Hepatocyte (in vitro differentiated cells): ENCODE data around the gene BHLHE23. TPM values are rescaled to one million over a fixed set of nuclear protein-coding genes. Genes with fewer than 3 reads are reported as not detected.

ENCODE experiments used
- DNase-seq: peaks from one replicate; pipeline ENCODE4 v3.0.0-alpha.2; 2016; ENCODE audit warnings: low spot score
- H2AFZ ChIP-seq: fragments of 200-600 bp; sonication (generic); 2 replicates; pipeline ENCODE4 v1.6.0; 2016; ENCODE audit warnings: antibody characterized with exemption, mild to moderate bottlenecking
- H3K27ac ChIP-seq: fragments of 200-600 bp; sonication (generic); 2 replicates; pipeline ENCODE4 v1.5.1; 2016; ENCODE audit warnings: mild to moderate bottlenecking
- H3K27me3 ChIP-seq: fragments of 200-600 bp; sonication (generic); 2 replicates; pipeline ENCODE4 v1.6.1; 2016
- H3K36me3 ChIP-seq: fragments of 200-600 bp; sonication (generic); replicated peaks from 2 replicates; pipeline ENCODE4 v1.5.1; 2016; ENCODE audit warnings: low read depth; ENCODE audit not compliant: insufficient read depth
- H3K4me1 ChIP-seq: fragments of 200-600 bp; sonication (generic); 2 replicates; pipeline ENCODE4 v1.5.1; 2016; ENCODE audit warnings: mild to moderate bottlenecking, moderate library complexity; ENCODE audit not compliant: insufficient read depth
- H3K4me2 ChIP-seq: fragments of 200-600 bp; sonication (generic); 2 replicates; pipeline ENCODE4 v1.6.0; 2016
- H3K4me3 ChIP-seq: fragments of 200-600 bp; sonication (generic); 2 replicates; pipeline ENCODE4 v1.5.1; 2016; ENCODE audit warnings: mild to moderate bottlenecking
- H3K79me2 ChIP-seq: fragments of 200-600 bp; sonication (generic); 2 replicates; pipeline ENCODE4 v1.6.0; 2017; ENCODE audit warnings: mild to moderate bottlenecking
- H3K9me2 ChIP-seq: fragments of 200-600 bp; sonication (generic); replicated peaks from 2 replicates; pipeline ENCODE4 v1.6.0; 2017; ENCODE audit warnings: mild to moderate bottlenecking; ENCODE audit not compliant: insufficient read depth
- H3K9me3 ChIP-seq: fragments of 200-600 bp; sonication (generic); 2 replicates; pipeline ENCODE4 v1.5.1; 2016; ENCODE audit warnings: low read depth, mild to moderate bottlenecking
- H4K20me1 ChIP-seq: fragments of 200-600 bp; sonication (generic); 2 replicates; pipeline ENCODE4 v1.6.0; 2016; ENCODE audit warnings: mild to moderate bottlenecking; ENCODE audit not compliant: insufficient read depth, poor library complexity, severe bottlenecking
- CTCF ChIP-seq: fragments of 200-600 bp; sonication (generic); IDR thresholded peaks from 2 replicates; pipeline ENCODE4 v1.5.1; 2016; ENCODE audit warnings: antibody characterized with exemption, mild to moderate bottlenecking; ENCODE audit not compliant: poor library complexity
- EZH2 ChIP-seq: fragments of 200-600 bp; sonication (generic); IDR thresholded peaks from 2 replicates; pipeline ENCODE4 v1.6.1; 2016; ENCODE audit warnings: antibody characterized with exemption, mild to moderate bottlenecking, borderline replicate concordance
- EZH2phosphoT487 ChIP-seq: fragments of 200-600 bp; sonication (generic); IDR thresholded peaks from one replicate; pipeline ENCODE4 v1.6.1; 2018; ENCODE audit warnings: antibody characterized with exemption, mild to moderate bottlenecking, low read depth, moderate library complexity; ENCODE audit not compliant: unreplicated experiment, severe bottlenecking
- WGBS: methylation state at CpG from one replicate; pipeline ENCODE4 v1.1.6; 2016; ENCODE audit warnings: low lambda C conversion rate; ENCODE audit errors: missing lambda C conversion rate; 5-methylcytosine and 5-hydroxymethylcytosine counted together
- polyA plus RNA-seq: library from polyadenylated mRNA; unstranded; fragments of >200 nt; fragmentation: Nextera tagmentation; extraction: Ambion mirVana; gene quantifications from 2 replicates; pipeline ENCODE4 v1.2.1, GENCODE V29; 2016
- total RNA-seq: library from RNA; depleted of rRNA; stranded (reverse); fragments of >200 nt; gene quantifications from 2 replicates; pipeline ENCODE4 v1.2.3, GENCODE V29; 2014

The BHLHE23 gene
- total and polyA plus RNA-seq, 2 experiments from 2014 or later: not detected

GRCh38 chr20:63002511-63002910 is 4.3 kb downstream of the BHLHE23 start:
- Histone ChIP-seq H3K4me3 (no peak overlapping the region), H3K9me3 (no peaks in the 10 kb centered on the region), H3K79me2 (no peaks in the 10 kb centered on the region), H4K20me1 (no peaks in the 10 kb centered on the region), H3K4me2 (no peak overlapping the region), H2AFZ (no peak overlapping the region), H3K27me3 (peaks cover 85% of the 10 kb centered on the region), H3K4me1 (no peaks in the 10 kb centered on the region), H3K27ac (no peak overlapping the region), H3K9me2 (no peaks in the 10 kb centered on the region), H3K36me3 (no peaks in the 10 kb centered on the region)
- 92% methylated on average over 11 of the region's 11 CpGs for WGBS
- no peak for DNase-seq
- TF ChIP-seq EZH2: no peak
- TF ChIP-seq CTCF: no peak
- no peak for TF ChIP-seq EZH2phosphoT487

- Histone ChIP-seq H3K9me2 (no peaks in the 10 kb centered on the region), H3K79me2 (no peaks in the 10 kb centered on the region), H3K36me3 (no peaks in the 10 kb centered on the region), H3K27me3 (peaks cover 75% of the 10 kb centered on the region), H2AFZ (no peak overlapping the region), H3K4me2 (no peak overlapping the region), H4K20me1 (no peaks in the 10 kb centered on the region), H3K4me3 (no peak overlapping the region), H3K4me1 (no peaks in the 10 kb centered on the region), H3K27ac (no peak overlapping the region), H3K9me3 (no peaks in the 10 kb centered on the region)
- 70% methylated on average over 11 of the region's 11 CpGs for WGBS
- TF ChIP-seq EZH2phosphoT487 (no peak), EZH2 (no peak), CTCF (no peak)
- DNase-seq: no peak
These were observed 5.8 kb downstream of the BHLHE23 start for GRCh38 chr20:63000958-63001357.

- no peaks in the 10 kb centered on the region for H3K79me2 ChIP-seq
- H3K9me3 ChIP-seq: no peaks in the 10 kb centered on the region
- no peak for TF ChIP-seq EZH2
- no peak for TF ChIP-seq EZH2phosphoT487
- no peak for TF ChIP-seq CTCF
- H3K4me3 ChIP-seq: no peak overlapping the region
- no peaks in the 10 kb centered on the region for H3K4me1 ChIP-seq
- no peaks in the 10 kb centered on the region for H3K9me2 ChIP-seq
- no peak overlapping the region for H3K27ac ChIP-seq
- peaks cover 65% of the 10 kb centered on the region for H3K27me3 ChIP-seq
- H2AFZ ChIP-seq: no peak overlapping the region
- H4K20me1 ChIP-seq: no peaks in the 10 kb centered on the region
- H3K36me3 ChIP-seq: no peaks in the 10 kb centered on the region
- H3K4me2 ChIP-seq: no peak overlapping the region
- WGBS: 92% methylated on average over 14 of the region's 14 CpGs
- DNase-seq: no peak
These were observed 6.7 kb downstream of the BHLHE23 start for GRCh38 chr20:63000036-63000435.

- Histone ChIP-seq H3K4me2 (no peak overlapping the region), H3K27me3 (peaks cover 61% of the 10 kb centered on the region), H3K36me3 (no peaks in the 10 kb centered on the region), H3K4me1 (no peaks in the 10 kb centered on the region), H3K79me2 (no peaks in the 10 kb centered on the region), H3K4me3 (no peak overlapping the region), H3K9me2 (no peaks in the 10 kb centered on the region), H2AFZ (no peak overlapping the region), H4K20me1 (no peaks in the 10 kb centered on the region), H3K27ac (no peak overlapping the region), H3K9me3 (no peaks in the 10 kb centered on the region)
- no peak for DNase-seq
- TF ChIP-seq EZH2phosphoT487 (no peak), EZH2 (no peak), CTCF (no peak)
- WGBS: 88% methylated on average over 16 of the region's 16 CpGs
These were observed 7.2 kb downstream of the BHLHE23 start for GRCh38 chr20:62999580-62999979.
